ENCODE data around the gene ANKRD39. TPM values are rescaled to one million over a fixed set of nuclear protein-coding genes. Genes with fewer than 3 reads are reported as not detected.

Gene ANKRD39
- total RNA-seq, 1 donor from 2014 or later: 5.6 TPM

- DNase-seq (ENCODE audit: low read depth in 2 of 2): no peak
Observed at GRCh38 chr2:96888072-96889011, 30.5 kb upstream of the ANKRD39 start.

DNA sequence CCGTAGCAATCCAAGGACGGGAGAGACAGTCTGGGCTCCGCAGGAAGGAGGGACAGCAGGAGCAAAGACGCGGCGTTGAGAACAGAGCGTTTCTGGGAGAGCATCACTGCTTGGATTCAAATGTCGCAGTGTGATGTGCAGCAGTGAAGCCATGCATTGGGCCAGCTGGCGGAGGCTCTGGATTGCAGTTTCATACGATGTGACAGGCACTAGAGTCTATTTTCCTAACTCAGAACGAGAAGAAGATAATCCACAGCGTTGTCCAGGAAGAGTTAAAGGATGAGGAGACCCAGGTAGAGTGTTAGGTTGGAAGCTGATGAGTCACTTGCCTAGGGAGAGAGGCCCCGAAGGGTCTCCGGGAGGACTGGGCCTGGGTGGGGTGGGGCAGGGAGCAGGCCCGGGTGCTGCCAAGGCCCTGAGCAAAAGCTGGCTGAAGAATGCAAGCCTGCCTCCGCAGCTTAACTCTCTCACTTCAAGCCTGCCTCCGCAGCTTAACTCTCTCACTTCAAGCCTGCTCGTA, 29.7 kb upstream of the ANKRD39 start:
- no peak for DNase-seq (ENCODE audit: low read depth in 2 of 2)

DNA sequence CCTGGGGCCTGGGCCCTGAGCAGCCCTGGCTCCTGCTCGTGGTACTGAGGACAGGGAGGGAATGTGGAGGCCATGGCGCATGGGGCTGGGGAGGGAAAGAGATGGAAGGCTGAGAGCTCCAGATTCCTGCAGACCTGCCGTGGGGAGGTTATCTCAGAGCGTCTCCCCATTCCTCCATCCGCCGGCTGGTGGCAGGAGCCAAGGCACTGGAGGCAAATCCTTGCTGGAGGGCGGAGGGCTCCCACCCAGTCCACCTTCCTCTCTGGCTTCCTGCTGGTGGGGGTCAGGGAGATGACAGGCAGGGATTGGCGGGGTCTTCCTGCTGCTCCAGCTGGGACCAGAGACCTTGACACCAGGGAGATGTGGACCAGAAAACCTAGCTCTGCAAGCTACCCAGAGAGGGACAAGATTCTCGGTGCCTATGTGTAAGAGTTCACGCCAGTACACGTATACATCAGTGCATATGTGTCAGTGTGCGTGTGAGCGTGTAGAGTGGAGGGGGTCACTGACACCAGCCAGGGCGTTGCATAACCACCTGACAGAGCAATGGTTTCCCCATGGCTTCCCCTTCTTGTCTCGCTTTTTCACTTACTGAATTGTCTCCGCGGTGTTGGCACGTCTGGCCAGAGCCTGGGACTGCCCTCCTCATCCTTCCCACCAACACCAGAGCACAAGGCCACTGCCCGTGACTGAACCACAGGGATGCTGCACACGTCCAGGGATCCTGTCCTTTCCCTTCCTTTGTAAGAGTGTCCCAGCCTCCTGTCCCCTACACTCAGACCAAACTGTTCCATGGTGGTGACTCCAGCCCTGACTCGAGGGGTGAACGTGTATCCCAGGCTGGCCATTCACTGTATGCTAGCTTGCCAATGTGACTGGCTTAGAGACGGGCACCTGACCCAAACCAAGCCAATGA, 27.9 kb upstream of the ANKRD39 start:
- no peak for DNase-seq (ENCODE audit: low read depth in 2 of 2)

DNA sequence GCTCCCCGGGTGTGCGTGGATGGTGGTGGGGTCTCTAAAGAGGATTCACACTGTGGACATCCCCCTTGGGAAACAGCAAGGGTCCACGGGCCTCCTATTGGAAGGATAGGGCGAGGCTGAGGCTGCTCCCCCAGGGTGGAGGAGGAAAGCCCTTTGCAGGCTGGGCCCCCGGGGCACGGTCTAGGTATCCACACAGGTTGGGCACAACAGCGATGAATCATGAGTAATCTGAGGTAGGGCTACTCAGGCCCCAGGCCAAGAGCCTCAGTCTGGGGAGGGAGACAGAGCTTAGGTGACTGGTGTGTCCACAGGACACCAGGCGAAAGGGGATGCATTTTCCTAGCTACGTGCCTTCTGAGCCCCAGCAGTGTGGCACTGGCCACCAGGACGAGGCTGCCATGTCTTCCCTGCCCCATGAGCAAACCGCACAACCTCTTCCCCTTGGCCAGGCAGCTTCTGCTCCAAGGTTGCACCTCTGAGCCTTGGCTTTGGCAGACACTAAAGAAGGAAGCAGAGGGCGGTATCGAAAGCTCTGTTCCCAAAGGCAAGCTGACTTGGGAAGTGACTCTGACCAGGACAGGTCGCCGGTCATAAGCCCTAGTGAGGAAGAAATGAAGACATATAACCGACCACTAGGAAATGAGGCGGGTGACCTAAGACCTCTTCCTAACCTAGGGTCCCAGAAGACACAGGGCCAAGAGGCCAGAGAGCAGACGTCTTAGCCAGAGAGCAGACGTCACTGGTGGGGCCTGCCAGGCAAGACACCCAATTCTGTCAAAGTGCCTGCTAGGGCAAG, 26.7 kb upstream of the ANKRD39 start:
- DNase-seq (ENCODE audit: low read depth in 2 of 2): no peak

GRCh38 chr2:96883306-96883705, 25.5 kb upstream of the ANKRD39 start:
- DNase-seq (ENCODE audit: low read depth in 2 of 2): no peak

DNA sequence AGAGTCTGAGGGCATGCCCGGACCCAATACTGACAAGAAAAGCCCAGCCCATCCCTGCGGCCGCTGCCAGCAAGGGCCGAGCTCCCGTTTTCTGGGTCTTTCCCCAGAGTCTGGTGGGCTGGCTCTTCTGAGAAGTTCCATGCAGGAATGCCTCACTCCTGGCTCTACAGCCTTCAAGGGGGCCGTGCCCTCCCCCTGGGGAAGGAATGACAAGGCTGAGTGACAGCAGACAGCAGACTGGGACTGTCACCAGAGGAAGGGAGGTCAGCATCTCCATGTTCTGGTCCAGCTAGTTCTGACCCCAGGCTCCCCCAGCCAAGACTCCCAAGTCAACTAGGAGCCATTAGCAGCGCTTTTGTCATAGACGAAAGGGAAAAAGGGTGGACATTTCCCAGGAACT, 25.1 kb upstream of the ANKRD39 start:
- no peak for DNase-seq (ENCODE audit: low read depth in 2 of 2)

GRCh38 chr2:96882230-96882629, 24.4 kb upstream of the ANKRD39 start:
- DNase-seq (ENCODE audit: low read depth in 2 of 2): no peak

GRCh38 chr2:96881349-96882195, 23.8 kb upstream of the ANKRD39 start:
- no peak for DNase-seq (ENCODE audit: low read depth in 2 of 2)

GRCh38 chr2:96880891-96881273, 23.1 kb upstream of the ANKRD39 start:
- no peak for DNase-seq (ENCODE audit: low read depth in 2 of 2)

DNA sequence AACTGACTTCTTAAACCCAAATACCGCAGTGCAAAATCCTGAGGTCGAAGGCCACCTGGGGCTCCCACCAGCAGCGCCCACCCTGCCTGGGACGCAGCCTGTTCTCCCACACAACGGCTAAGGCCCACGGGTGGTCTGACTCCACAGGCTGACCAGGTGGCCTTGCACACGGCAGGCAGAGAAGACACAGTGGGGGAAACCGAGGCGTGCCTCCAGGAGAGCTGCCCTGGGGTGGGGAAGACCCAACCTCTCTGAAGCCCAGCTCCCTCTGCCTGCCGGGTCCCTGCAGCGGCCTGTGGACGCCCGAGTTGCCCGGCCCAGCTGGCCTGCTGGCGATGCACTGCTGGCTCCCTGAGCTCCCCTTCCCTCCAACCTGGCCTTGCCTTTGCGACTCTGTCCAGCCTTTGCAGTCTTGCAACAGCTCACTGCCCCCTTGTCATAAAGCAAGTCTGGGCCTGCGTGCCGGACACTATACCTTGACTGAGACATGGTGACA, 21.8 kb upstream of the ANKRD39 start:
- DNase-seq (ENCODE audit: low read depth in 2 of 2): no peak

- DNase-seq (ENCODE audit: low read depth in 2 of 2): no peak
Observed at GRCh38 chr2:96878796-96879544, 21.2 kb upstream of the ANKRD39 start.

DNA sequence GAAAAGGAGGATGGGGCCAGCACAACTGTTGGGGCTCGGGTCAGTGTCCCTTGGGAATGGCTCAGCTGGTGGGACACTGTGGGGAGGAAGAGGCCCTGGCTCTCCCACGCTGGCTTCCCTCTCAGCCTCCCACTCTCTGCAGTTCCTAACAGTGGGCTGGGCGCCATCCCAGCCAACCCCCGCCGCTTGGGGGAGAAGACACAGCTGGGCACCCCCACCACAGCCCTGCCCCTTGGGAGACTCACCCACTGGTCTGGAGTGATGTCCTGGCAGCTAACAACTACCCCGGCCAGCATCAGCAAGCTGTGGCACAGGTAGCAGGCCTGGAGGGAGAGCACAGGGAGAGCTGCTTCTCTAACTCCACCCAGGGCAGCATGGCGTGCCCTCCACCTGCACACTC, 20.4 kb upstream of the ANKRD39 start:
- DNase-seq (ENCODE audit: low read depth in 2 of 2): no peak

DNA sequence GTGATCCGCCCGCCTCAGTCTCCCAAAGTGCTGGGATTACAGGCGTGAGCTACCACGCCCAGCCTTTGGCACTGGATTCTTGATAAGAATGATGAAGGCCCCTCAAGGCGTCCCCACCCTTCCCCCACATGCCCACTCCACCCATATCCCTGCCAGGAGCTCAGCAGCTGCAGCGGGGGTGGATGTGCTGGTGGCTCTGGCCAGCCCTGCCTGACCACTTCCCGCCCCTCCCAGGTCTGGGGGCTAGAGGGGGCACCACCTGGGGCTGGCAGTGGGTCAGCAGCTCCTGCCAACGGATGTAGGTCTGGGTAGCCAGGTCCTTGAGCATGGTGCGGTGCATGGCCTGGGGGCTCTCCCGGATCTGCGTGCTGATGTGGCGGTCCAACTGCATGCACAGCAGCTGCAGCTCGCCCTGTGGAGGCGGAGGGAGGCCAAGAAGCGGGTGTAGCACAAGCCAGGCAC, 19.8 kb upstream of the ANKRD39 start:
- DNase-seq (ENCODE audit: low read depth in 2 of 2): no peak

- DNase-seq (ENCODE audit: low read depth in 2 of 2): no peak
Observed at GRCh38 chr2:96877042-96877451, 19.2 kb upstream of the ANKRD39 start.

DNA sequence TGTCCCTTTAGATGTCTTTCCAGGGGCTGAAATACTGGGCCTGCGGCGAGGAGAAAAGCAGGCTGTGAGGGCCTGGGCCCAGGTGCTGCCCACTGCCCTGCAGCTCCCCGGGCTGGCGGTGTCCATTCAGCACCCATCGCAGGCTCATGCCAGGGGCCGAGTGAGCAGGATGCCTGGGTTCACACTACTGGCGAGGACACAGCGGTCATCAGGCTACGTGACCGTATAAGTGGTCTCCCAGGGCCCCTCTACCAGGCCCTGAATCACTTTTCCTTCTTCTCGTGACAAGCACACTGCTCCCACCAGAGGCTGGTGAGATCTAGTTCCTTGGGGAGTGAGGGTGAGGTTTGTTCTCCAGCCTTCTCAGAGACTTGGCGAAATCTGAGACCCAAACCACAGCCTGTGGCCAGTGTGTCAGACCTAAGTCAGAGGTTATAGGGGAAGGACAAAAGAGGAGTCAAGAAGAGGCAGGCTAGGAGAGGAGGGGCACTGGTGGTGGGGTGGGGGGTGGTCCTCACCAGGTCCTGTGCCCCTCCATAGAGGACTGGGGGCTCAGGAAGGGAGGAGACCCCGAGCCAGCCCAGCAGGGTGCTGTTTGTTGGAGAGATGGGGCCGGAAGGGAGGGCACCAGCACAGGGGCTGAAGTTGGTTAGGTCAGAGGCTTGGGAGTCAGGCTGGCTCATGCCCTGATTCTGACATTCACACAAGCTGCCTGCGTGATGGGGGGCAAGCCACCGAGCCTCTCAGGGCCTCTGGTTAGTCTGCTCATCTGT, 18.6 kb upstream of the ANKRD39 start:
- DNase-seq (ENCODE audit: low read depth in 2 of 2): no peak

GRCh38 chr2:96875498-96876268, 17.9 kb upstream of the ANKRD39 start:
- no peak for DNase-seq (ENCODE audit: low read depth in 2 of 2)

- no peak for DNase-seq (ENCODE audit: low read depth in 2 of 2)
Observed at GRCh38 chr2:96874198-96874831, 16.5 kb upstream of the ANKRD39 start.
